Measurements from ENCODE around the gene TTC1.
"Not testable (repeated sequence)": the region's sequence is repeated elsewhere in the genome, so short reads cannot be mapped to it uniquely, and the experiment has no call there.

TTC1 gene

GRCh38 chr5:160008877-160009590, at the start of gene TTC1:
TSS of gene TTC1 (plus strand) at chr5:160009139. CDS start at chr5:160010529, 1,390 bp downstream.
- no peak for TF ChIP-seq ZNF274 (IDR thresholded peaks at IDR 0.05; ENCODE audit: low read depth, low read length)
- H3K4me3 ChIP-seq (ENCODE audit: low read length) = peak within 1 kb of the TSS; percentile 99

DNA sequence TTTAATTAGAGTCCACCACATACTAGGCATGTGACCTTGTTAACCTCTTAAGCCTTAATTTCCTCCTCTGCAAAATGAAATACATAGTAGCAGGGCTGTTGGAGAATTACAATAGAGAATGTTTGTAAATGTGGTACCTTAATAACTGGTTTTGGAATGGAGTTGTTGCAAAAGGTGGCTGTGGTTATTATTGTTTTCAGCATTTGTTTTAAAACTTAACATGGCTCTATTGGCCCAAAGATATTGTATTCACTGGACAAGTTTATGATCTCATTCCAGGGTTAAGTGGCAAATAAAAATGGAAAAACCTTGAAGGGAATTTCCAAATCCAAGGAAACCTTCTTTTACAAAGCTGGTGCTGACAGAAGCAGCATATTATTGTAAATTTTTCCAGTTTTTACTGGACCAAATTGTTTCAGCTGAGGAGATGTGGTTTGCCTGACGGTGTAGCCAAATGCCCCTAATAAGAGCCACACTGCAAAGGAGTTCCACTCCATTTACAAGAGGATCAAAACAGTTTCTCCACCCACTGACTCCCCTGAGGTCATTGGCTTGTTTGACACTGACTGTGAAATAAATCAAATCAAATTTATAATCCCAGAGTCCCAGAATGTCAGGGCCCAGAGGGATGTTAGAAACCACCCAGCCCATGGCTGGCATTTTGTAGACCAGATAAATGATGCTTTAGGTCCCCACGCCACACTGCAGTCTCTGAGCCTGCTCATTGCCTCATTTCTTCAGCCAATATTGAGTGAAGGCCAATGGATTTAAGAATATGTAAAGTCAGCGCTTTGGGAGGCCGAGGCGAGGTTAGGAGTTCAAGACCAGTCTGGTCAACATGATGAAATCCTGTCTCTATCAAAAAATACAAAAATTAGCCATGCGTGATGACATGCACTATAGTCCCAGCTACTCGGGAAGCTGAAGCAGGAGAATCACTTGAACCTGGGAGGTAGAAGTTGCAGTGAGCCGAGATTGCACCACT, 47.5 kb upstream of the TTC1 start:
- TF ChIP-seq ZNF274 (IDR thresholded peaks at IDR 0.05; ENCODE audit: low read depth, low read length) = no peak
- no peak overlapping the region for H3K4me3 ChIP-seq (ENCODE audit: low read length)

GRCh38 chr5:159962214-159962613, 46.7 kb upstream of the TTC1 start:
- TF ChIP-seq ZNF274 (IDR thresholded peaks at IDR 0.05; ENCODE audit: low read depth, low read length) = no peak
- H3K4me3 ChIP-seq (ENCODE audit: low read length) = no peak overlapping the region

GRCh38 chr5:159963935-159964334, 45.0 kb upstream of the TTC1 start:
- TF ChIP-seq ZNF274 (IDR thresholded peaks at IDR 0.05; ENCODE audit: low read depth, low read length) = no peak
- no peak overlapping the region for H3K4me3 ChIP-seq (ENCODE audit: low read length)

- no peak overlapping the region for H3K4me3 ChIP-seq (ENCODE audit: low read length)
- no peak for TF ChIP-seq ZNF274 (IDR thresholded peaks at IDR 0.05; ENCODE audit: low read depth, low read length)
These were observed 43.7 kb upstream of the TTC1 start for GRCh38 chr5:159965031-159965837.

- H3K4me3 ChIP-seq (ENCODE audit: low read length) = not testable (repeated sequence)
These were observed 43.2 kb upstream of the TTC1 start for GRCh38 chr5:159965838-159966128.

DNA sequence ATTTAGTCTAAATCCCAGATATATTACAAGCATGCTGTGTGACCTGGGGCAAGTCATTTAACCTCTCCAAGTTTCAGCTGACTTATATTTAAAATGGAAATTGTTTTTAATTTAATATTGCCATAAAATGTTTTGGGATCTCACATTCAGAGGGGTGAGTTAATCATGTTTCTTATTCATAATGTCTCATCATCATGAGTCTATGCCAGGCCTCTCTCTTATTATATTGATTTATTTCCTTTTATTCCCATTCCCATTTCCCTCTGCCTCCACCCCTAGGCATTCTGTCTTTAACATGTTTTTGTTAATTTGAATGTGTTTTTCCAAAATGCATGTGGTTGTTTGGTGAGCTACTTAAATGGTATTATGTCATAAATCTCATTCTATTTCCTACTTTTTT, 39.0 kb upstream of the TTC1 start:
- H3K4me3 ChIP-seq (ENCODE audit: low read length) = no peak overlapping the region
- no peak for TF ChIP-seq ZNF274 (IDR thresholded peaks at IDR 0.05; ENCODE audit: low read depth, low read length)

DNA sequence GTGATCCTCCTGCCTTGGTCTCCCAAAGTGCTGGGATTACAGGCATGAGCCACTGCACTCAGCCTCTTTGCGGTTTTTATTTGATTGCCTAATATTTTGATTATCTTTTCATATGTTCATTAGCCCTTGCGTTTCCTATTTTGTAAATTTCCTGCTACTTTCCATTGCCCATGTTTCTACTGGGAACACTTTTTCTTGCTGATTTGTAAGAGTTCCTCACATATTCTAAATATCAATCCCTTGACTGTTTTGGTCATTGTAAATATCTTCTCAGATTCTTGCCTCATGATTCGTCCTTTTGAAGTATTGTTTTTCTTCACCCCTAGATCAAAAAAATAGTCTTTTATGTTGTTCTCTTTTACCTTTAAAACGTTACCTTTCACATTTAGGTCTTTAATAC, 37.9 kb upstream of the TTC1 start:
- TF ChIP-seq ZNF274 (IDR thresholded peaks at IDR 0.05; ENCODE audit: low read depth, low read length) = no peak
- H3K4me3 ChIP-seq (ENCODE audit: low read length) = no peak overlapping the region

GRCh38 chr5:159971514-159971913, 37.4 kb upstream of the TTC1 start:
- no peak for TF ChIP-seq ZNF274 (IDR thresholded peaks at IDR 0.05; ENCODE audit: low read depth, low read length)
- H3K4me3 ChIP-seq (ENCODE audit: low read length) = no peak overlapping the region

- no peak for TF ChIP-seq ZNF274 (IDR thresholded peaks at IDR 0.05; ENCODE audit: low read depth, low read length)
- no peak overlapping the region for H3K4me3 ChIP-seq (ENCODE audit: low read length)
These were observed 36.9 kb upstream of the TTC1 start for GRCh38 chr5:159971931-159972461.

DNA sequence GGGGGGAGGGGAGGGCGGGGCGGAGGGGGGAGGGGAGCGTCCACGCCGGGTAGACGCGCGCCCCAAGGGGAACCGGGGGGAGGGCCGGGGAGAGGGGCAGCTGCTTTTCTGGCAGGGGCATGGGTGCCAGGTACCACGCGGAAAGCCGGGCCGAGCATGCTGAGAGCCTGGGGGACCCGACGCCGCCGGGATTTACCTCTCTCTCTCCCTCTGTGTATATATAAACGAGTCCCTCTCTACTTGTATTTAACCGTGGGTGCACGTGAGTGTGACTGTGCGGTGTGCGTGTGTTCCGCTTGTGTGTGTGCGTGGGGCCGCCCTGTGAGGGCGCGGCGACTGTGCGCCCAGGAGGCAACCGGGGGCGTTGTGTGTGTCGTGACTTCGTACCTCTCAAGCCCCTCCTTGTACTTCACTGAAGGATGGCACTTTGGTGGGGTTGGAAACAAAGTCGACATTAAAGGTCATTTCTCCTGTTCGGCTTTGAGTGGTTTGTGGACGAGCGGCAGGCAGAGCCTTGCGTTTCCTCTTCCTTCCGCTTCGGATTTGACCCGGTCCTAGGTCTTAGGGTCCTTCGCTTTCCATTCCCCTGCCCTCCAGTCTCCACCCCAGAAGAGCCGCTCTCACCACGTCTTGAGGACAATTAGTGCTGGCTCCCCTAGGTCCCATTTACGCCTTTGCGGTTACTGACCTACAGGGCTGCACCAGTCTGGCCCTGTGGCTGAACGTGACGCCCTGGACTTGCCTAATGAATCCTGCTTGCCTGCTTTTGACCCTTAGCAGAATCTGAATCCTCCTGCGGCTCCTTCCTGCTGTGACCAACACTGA, 36.2 kb upstream of the TTC1 start:
- TF ChIP-seq ZNF274 (IDR thresholded peaks at IDR 0.05; ENCODE audit: low read depth, low read length) = no peak
- no peak overlapping the region for H3K4me3 ChIP-seq (ENCODE audit: low read length)

DNA sequence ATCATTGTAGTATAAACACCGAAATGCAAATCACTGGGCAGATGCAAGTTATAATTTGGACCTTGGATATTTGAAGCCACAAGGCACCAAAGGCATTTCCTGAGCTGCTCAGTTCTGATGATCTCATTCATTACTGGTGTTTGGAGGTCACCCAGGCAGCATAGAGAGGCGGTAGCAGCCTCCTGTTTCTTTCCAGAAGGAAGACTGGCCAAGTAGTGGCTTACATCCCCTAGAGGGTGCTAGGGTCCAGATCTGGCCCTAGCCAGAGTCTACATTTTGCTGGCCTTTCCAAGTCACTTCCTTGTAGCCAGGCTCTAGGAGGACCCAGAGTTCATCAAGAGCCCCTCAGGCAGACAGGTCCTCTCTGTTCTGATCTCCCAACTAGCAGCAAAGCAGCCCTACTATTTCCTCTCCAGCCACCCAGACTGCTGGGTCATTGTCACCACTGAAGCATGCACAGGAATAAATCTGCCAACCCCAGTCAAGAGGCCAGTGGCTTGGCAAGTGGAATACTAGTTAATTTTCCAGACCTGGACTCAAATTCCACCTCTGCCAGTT, 33.4 kb upstream of the TTC1 start:
- no peak for TF ChIP-seq ZNF274 (IDR thresholded peaks at IDR 0.05; ENCODE audit: low read depth, low read length)
- no peak overlapping the region for H3K4me3 ChIP-seq (ENCODE audit: low read length)

DNA sequence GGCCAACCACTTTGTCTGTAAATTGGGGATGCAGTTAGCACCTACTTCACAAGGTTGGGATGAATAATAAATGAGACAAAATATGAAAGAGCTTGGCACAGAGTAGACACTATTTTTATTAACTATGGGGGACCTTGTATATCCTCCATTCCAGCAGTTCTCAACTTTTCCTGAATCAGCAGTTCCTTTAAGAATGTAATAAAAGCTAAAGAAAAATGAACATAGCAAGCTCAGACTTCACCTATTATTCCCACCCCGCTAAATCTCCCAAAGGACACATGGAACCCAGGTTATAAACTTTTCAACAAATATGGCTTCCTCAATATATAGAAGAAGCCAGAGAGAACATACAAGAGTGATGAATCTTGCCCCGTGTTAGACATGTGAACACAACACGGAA, 32.0 kb upstream of the TTC1 start:
- H3K4me3 ChIP-seq (ENCODE audit: low read length) = no peak overlapping the region
- no peak for TF ChIP-seq ZNF274 (IDR thresholded peaks at IDR 0.05; ENCODE audit: low read depth, low read length)
